ENCODE measurements around the gene DNAH3.
A peak's percentile ranks its signal among the peaks of the same experiment; 100 is the strongest.
"Not testable (repeated sequence)": the region's sequence is repeated elsewhere in the genome, so short reads cannot be mapped to it uniquely, and the experiment has no call there.

The DNAH3 gene

DNA sequence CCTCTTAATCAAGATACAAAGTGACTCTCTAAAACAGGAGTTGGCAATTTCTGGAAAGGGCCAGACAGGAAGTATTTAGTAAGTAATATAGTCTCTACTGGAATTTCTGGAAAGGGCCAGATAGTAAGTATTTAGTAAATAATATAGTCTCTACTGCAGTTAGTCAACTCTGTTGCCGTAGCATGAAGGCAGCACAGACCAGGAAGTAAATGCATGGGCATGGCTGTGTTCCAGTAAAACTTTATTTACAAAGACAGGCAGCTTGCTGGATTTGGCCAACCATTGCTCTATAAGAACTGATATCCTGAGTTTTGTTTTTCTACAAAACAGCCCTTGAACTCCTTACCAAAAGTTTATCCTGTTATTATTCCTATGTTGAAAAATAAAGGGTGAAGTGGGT lies 24.8 kb upstream of the DNAH3 start:
- no peak for DNase-seq
- in situ Hi-C loops (cut with MboI; ENCODE audit: low pct_unique_long_range_greater_than_20kb, low sequenced_read_pairs) = loop anchor here (25.0 kb wide), 1 partner anchor 412 kb away; the partner anchor contains the start of gene METTL9

DNA sequence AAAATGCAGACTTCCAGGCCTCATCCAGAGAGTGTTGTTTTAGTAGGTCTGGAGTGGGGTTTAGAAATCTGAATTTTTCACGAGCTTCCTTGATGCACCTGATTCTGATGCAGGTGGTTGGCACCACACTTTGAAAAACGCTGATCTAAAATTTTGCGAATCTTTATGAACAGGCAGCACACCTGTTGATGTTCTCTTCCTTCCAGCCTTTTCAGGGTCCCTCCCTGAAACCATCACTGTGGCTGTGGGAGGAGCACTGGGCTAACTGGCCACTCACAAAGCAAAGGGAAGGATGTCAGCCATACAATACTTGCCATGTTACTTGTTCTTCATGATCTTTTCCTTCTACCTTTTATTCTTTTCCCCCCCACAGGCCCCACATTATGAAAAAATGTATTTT lies 22.0 kb upstream of the DNAH3 start:
- no peak for DNase-seq
- in situ Hi-C loops (cut with MboI; ENCODE audit: low pct_unique_long_range_greater_than_20kb, low sequenced_read_pairs) = no loop called here

DNA sequence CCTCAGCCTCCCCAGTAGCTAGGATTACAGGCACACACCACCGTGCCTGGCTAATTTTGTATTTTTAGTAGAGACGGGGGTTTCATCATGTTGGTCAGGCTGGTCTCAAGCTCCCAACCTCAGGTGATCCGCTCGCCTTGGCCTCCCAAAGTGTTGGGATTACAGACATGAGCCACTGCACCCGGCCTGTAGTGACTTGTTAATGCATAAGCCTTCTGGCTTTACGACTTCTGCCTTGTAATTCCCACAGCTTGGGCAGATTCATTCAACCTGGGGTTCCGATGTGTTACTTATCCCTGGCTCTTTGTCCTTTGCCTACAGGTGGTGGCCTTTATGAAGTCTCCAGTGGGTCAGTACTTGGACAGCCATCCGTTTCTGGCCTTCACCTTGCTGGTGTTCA lies 19.5 kb upstream of the DNAH3 start:
- in situ Hi-C loops (cut with MboI; ENCODE audit: low pct_unique_long_range_greater_than_20kb, low sequenced_read_pairs); DNase-seq: not testable (repeated sequence)

DNA sequence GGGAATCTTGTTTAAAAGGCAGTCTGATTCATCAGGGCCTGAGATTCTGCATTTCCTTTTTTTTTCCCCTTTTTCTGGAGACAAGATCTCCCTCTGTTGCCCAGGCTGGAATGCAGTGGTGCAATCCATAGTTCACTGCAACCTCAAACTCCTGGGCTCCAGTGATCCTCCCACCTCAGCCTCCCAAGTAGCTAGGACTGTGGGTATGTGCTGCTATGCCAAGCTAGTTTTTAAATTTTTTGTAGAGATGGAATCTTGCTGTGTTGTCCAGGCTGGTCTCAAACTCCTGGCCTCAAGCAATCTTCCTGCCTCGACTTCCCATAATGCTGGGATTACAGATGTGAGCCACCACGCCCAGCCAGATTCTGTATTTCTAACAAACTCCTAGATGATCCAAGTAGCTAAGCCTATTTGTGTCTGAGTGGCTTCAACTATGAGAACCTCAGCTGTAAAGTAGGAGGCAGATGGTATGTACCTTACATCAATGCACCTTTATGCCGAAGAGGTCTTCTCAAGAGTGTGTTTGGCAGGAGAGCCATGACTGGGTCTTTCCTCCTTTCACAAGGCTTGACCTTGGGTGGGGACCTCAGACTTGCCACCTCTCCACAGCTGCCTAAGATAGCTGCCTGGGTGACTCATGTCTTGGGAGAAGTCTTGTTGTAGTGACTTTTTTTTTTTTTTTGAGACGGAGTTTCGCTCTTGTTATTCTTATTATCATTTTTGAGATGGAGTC lies 18.8 kb upstream of the DNAH3 start:
- in situ Hi-C loops (cut with MboI; ENCODE audit: low pct_unique_long_range_greater_than_20kb, low sequenced_read_pairs) = no loop called here
- peak; percentile 29 for DNase-seq

DNA sequence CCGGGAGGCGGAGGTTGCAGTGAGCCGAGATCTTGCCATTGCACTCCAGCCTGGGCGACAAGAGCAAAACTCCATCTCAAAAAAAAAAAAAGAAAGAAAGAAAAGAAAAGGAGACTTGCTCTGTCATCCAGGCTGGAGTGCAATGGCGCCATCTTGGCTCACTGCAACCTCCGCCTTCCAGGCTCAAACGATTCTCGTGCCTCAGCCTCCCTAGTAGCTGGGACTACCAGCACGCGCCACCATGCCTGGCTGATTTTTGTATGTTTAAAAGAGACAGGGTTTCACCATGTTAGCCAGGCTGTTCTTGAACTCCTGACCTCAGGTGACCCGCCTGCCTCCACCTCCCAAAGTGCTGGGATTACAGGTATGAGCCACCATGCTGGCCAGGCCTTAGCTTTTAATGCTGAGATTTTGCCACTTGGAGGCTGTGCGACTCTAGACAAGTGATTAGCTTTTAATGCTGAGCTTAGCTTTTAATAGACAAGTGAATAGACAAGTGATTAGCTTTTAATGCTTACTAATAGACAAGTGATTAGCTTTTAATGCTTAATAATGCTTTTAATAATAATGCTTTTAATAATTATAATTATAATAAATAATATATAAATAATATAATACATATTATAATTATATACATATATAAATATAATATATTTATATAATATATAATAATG lies 17.4 kb upstream of the DNAH3 start:
- DNase-seq = peak; percentile 43
- in situ Hi-C loops (cut with MboI; ENCODE audit: low pct_unique_long_range_greater_than_20kb, low sequenced_read_pairs) = no loop called here

DNA sequence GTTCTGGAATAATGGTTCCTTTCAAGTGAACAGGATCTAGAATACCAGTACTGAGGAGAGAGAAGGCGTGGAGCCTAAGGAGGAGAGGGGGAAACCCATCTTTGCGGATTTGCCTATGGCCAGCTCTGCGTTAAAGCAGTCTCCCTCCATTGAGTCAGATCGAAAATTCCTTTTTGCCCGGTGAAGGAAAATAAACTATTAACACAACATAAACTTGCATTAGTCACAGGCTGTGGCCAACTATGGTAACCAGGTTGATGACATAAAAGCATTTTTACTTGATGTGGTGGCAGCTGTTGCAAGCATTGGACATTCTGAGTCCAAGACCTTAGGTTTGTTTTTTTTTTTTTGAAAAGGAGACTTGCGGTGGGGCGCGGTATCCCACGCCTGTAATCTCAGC lies 16.7 kb upstream of the DNAH3 start:
- no peak for DNase-seq
- in situ Hi-C loops (cut with MboI; ENCODE audit: low pct_unique_long_range_greater_than_20kb, low sequenced_read_pairs) = no loop called here

DNA sequence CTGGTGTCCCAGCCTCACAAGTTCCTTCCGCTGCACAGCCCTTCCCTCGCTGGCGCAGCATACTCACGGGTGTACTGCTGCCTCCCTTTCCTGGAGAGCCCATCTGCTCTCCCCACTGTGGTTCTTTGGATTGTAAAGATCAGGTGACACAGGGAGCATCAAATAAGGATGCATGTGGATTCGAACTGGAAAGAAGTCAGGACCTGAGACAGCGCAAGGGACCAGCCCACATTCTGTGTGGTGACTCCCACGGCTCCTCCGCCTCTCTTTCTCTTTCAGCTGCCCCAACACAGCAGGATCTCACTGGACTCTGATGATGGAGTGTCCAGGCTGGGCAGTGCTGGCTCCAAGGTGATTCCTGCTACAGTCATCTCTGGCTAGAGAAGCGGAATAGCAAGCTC lies 15.9 kb upstream of the DNAH3 start:
- in situ Hi-C loops (cut with MboI; ENCODE audit: low pct_unique_long_range_greater_than_20kb, low sequenced_read_pairs) = no loop called here

DNA sequence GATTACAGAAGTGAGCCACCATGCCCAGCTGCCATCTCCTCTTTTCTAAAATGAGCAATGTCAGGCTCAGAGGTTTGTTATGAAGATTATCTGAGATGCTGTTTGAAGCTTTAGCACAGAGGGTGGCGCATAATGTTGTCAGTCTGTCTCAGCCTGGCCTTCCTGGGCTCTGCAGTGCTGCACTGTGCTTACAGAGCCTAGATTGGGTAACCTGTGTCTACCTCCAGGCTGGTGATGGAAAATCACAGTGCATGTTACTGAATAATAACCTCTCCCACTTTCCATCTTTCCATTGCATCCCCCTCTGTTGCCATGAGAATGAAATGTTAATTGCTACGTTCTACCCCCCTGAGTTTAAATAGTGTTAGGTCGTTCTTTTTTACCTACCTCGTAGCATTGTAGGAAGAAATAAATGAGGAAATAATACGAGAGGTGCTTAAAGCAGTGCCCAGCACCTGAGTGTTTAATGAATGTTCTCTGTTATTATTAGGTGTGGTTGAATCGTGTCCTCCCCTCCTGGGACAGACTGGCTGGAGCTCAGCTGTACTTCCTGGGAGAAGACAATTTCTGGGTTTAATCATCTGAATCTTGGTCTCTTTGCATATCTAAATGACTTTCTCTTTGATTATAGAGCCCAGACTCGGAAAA lies 14.0 kb upstream of the DNAH3 start:
- in situ Hi-C loops (cut with MboI; ENCODE audit: low pct_unique_long_range_greater_than_20kb, low sequenced_read_pairs) = no loop called here

More for the DNA sequence above, 15.9 kb upstream of the DNAH3 start:
- DNase-seq = no peak

DNA sequence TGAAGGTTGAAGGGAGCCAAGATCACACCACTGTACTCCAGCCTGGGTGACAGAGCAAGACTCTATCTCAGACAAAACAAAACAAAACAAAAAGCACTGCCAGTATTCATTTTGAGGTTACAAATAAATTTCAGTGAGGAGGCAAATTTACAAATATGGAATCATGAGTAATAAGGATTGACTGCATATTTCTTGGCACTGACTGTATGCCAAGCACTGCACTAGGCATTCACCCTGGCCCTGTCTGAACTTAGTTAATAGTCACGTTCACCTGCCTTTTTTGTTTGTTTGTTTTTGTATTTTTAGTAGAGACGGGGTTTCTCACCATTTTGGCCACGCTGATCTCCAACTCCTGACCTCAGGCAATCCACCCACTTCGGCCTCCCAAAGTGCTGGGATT lies 12.9 kb upstream of the DNAH3 start:
- in situ Hi-C loops (cut with MboI; ENCODE audit: low pct_unique_long_range_greater_than_20kb, low sequenced_read_pairs) = no loop called here
- DNase-seq = no peak

More for the DNA sequence above, 14.0 kb upstream of the DNAH3 start:
- no peak for DNase-seq

DNA sequence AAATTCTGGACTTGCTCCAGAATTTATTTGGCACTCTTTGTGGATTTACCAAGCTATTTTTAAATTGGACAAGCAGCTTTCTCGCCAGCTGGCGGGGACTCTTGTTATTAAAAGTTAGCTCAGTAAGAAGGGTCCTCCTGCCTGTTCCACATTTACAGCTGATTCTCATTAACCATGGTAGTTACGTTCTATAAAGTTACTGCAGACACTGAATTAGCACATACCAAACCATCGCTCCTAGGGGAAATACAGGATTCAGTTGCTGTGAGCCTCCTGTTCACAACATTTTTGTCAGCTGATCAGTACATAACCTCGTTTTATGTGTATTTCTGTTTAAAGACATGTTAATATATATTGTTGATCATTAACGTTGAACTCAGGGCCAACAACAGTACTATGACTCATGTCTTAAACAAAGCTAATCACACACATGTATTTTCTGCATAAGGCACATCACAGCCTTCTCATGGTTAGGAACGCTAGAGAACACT lies 12.1 kb upstream of the DNAH3 start:
- in situ Hi-C loops (cut with MboI; ENCODE audit: low pct_unique_long_range_greater_than_20kb, low sequenced_read_pairs) = no loop called here
- DNase-seq = no peak

DNA sequence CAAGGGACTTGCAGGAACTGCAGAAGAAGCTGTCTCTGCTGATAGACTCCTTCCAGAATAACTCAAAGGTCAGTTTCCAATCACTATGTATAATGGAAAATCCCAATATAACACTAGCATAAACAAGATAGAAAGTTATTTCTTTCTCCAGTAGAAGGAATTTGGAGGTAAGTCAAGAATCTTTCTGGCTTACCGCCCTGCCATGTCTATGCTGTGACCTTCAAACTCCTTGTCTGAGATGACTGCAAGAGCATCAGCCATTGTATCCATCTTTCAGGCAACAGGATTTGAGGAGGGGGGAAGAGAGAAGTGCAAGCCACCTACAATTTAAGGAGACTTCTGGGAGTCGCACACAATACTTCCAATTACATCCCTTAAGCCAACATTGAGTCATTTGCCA lies 10.6 kb upstream of the DNAH3 start:
- in situ Hi-C loops (cut with MboI; ENCODE audit: low pct_unique_long_range_greater_than_20kb, low sequenced_read_pairs) = no loop called here
- no peak for DNase-seq

DNA sequence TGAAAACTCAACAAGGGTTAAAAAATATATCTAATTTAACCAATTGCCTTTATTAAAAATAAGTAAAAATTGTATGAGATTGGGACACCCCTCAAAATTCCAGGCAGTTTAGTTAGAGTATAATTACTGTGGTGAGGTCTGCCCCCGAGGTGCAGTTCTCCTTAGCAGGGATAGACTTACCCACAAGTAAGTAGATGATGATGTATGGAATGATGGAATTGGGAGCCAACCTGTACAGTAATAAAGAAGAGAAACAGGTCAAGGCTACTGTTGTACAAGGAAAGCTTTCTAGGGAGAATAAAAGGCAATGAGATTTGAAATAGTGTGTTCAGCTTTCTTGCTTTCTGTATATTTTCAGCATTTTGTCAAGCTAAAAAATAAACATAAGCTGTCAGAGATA lies 9.6 kb upstream of the DNAH3 start:
- DNase-seq = no peak
- in situ Hi-C loops (cut with MboI; ENCODE audit: low pct_unique_long_range_greater_than_20kb, low sequenced_read_pairs) = no loop called here

DNA sequence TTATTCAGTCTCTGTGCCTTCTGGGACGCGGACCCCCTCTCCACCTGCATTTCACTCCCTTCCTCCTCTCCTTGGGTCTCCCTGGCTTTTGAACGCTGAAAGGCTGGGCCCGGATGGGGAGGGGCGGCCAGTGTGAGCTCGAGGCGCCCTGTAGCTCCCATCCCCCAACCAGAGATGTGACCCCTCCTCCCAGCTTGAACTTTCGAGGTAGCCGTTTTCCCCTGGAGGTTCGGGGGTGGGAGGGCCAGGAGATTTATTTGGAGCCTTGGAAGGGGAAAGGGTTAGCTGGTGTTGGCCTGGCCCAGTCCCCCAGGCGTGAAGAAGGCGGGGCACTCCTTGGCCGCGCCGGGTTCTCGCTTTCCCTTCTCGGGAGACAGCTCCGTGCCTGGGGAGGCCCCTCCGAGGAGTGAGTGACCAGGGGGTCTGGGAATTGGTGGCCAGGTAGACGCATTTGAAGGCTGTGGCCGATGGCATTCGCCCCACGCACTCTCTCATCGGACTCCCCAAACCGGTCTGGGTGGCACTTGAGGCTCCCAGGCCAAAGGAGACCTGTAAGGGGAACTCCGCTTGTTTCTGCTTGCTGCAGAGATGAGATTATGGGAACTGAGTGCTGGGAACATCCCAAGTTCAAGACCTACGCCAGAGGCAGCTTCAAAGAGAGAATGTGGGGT lies 8.8 kb upstream of the DNAH3 start:
- in situ Hi-C loops (cut with MboI; ENCODE audit: low pct_unique_long_range_greater_than_20kb, low sequenced_read_pairs) = no loop called here
- peak; percentile 55 for DNase-seq

DNA sequence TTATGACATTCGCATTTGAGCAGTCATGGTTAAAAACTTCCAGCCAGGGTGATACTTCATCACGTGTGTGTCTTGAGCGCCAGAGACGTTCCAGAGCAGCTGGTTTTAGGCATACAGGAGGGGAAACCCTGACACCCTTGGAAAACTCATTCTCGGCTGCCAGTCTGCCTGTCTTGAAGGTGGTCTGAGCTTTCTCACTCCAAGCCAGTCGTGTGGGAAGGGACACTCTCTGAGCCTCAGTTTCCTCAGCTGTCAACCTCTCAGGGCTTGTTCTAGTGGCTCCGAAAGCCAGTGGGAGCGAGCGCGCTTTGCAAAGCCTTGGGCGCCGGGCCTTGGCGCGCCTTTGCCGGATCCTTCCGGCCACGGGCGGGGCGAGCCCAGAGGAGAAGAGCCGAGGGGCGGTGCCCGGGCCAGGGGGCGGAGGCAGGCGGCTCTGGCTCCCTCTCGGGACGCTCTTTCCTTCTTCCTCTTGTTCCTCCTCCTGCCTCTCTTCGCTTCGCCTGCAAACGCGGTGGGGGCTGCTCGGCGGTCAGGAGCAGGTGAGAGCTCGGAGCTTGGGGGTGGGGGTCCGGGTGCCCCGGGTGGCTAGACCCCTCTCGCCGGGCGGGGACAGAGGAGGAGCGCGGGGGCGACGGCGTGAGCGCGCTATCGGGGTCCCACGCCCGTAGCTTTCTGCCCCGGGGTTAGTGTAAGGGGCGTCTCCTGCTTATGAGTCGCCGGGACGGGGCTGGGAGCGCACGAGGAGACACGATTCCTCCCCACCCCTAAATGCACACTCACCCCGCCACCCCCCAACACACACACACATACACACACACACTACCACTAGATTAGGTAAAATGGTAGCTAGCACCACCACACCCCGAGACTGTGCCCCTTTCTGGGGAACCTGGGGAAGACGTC lies 7.8 kb upstream of the DNAH3 start, which contains the start of gene LDAF1:
Gene LDAF1, plus strand, starts transcription at position 467 of the 903 bp plus-strand sequence. CDS start 2,509 bp downstream, outside the sequence.
- in situ Hi-C loops (cut with MboI; ENCODE audit: low pct_unique_long_range_greater_than_20kb, low sequenced_read_pairs) = no loop called here
- peak; percentile 91 for DNase-seq

DNA sequence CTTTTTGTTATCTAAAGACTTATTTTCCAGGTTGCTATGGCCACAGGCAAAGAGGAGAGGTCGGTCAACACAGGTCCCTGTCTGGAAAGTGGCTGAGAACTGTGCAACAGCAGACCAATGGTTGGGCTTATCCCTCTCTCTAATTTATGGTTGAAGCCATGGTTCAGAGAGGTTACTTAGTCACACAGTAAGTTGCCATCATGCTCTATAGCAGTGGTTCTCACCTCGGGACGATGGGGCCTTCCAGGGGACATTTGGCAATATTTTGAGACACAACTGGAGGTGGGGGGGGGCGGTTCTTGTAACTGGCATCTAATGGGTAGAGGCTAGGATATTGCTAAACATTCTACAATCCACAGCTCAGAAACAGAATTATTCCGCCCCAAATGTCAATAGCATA lies 7.0 kb upstream of the DNAH3 start:
- no peak for DNase-seq
- in situ Hi-C loops (cut with MboI; ENCODE audit: low pct_unique_long_range_greater_than_20kb, low sequenced_read_pairs) = no loop called here

DNA sequence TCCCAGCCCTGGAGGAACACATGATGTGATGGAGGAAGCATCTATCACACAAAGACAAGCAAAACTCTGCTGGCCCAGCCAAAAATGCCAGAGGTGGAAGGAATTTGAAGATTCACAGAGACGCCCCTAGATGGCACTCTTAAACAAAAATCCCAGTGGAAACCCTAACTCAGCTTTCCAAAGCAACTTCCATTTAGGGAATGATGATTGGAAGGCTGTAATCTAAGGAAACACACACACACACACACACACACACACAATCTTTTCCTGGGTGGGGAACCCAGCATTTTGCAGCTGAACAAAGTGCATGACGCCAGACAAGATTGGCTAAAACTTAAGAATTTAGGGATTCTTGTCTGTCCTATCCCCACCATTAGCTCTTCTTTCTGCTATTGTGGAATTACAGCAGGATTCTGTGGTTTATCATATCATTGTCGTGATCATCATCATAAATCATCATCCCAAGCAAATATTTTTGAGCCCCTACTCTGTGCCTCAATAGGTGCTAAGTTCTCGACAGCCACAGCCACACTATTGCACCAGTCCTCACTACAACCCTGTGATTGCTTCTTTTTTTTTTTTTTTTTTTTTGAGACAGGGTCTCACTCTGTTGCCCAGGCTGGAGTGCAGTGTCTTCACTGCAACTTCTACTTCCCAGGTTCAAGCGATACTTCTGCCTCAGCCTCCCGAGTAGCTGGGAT lies 6.3 kb upstream of the DNAH3 start:
- DNase-seq = peak; percentile 61
- in situ Hi-C loops (cut with MboI; ENCODE audit: low pct_unique_long_range_greater_than_20kb, low sequenced_read_pairs) = no loop called here

DNA sequence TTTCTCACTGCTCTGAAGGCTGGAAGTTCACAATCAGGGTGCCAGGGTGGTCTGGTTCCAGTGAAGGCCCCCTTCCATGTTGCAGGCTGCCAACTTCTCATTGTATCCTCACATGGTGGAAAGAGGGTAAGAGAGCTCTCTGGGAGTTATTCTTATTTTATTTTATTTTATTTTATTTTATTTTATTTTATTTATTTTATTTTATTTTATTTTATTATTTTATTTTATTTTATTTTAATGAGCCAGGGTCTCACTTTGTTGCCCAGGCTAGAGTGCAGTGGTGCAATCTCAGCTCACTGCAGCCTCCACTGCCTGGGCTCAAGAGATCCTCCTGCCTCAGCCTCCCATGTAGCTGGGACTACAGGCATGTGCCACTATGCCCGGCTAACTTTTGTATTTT lies 5.4 kb upstream of the DNAH3 start:
- in situ Hi-C loops (cut with MboI; ENCODE audit: low pct_unique_long_range_greater_than_20kb, low sequenced_read_pairs); DNase-seq: not testable (repeated sequence)

DNA sequence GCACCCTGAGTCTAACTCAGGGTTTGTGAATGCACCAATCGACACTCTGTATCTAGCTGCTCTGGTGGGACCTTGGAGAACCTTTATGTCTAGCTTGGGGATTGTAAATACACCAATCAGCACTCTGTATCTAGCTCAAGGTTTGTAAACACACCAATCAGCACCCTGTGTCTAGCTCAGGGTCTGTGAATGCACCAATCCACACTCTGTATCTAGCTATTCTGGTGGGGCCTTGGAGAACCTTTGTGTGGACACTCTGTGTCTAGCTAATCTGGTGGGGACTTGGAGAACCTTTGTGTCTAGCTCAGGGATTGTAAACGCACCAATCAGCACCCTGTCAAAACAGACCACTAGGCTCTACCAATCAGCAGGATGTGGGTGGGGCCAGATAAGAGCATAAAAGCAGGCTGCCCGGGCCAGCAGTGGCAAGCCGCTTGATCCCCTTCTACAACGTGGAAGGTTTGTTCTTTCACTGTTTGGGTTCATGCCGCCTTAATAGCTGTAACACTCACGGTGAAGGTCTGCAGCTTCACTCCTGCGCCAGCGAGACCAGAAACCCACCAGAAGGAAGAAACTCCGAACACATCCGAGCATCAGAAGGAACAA lies 2.6 kb upstream of the DNAH3 start:
- DNase-seq; in situ Hi-C loops (cut with MboI; ENCODE audit: low pct_unique_long_range_greater_than_20kb, low sequenced_read_pairs): not testable (repeated sequence)
